H1 (cell line): ENCODE data around the gene ALDOA. TPM values are rescaled to one million over a fixed set of nuclear protein-coding genes. Genes with fewer than 3 reads are reported as not detected.
A peak's percentile ranks its signal among the peaks of the same experiment; 100 is the strongest.

Experiments
- CTCF ChIA-PET: fragments of 300-600 bp; sonication (Branson Sonifier 250); formaldehyde crosslinking; loops from one replicate; lab custom pipeline; 2021; ENCODE audit not compliant: partially characterized antibody; lab: Charles Lee
- POLR2A ChIA-PET: fragments of 300-600 bp; sonication (Branson Sonifier 250); formaldehyde crosslinking; loops from one replicate; lab custom pipeline; 2021; ENCODE audit warnings: inconsistent platforms; ENCODE audit not compliant: partially characterized antibody; lab: Charles Lee
- DNase-seq, 2 experiments: peaks; one replicate each; pipeline versions ENCODE4 v3.0.0 to v3.0.0-alpha.2; 2010 to 2022; ENCODE audit warnings: low spot score in 2 of 2, low read depth in 1 of 2, mixed read lengths in 1 of 2
- FAIRE-seq: peaks from 2 replicates; lab custom pipeline; 2011; peaks lifted over from hg19 to GRCh38; lab: Jason Lieb, UNC
- H2AFZ ChIP-seq: 2 replicates; pipeline ENCODE4 v1.8.1; 2012; ENCODE audit warnings: low read length, inconsistent platforms
- H2AK5ac ChIP-seq: 2 replicates; pipeline ENCODE4 v1.6.1; 2013; ENCODE audit warnings: low read depth, low read length
- H2BK120ac ChIP-seq: replicated peaks from 2 replicates; pipeline ENCODE3; 2013; ENCODE audit warnings: low read depth, low read length, inconsistent platforms
- H2BK12ac ChIP-seq: 2 replicates; pipeline ENCODE4 v1.6.1; 2013; ENCODE audit warnings: low read depth, low read length
- H2BK15ac ChIP-seq: 2 replicates; pipeline ENCODE4 v1.6.1; 2013; ENCODE audit warnings: low read length
- H2BK20ac ChIP-seq: 2 replicates; pipeline ENCODE4 v1.6.1; 2013; ENCODE audit warnings: low read length
- H2BK5ac ChIP-seq: 2 replicates; pipeline ENCODE4 v1.6.1; 2013; ENCODE audit warnings: low read depth, low read length
- H3K14ac ChIP-seq: 2 replicates; pipeline ENCODE4 v1.6.1; 2013; ENCODE audit warnings: inconsistent platforms; ENCODE audit not compliant: insufficient read length
- H3K18ac ChIP-seq: 2 replicates; pipeline ENCODE4 v1.6.1; 2013; ENCODE audit warnings: low read length; ENCODE audit errors: extremely low read depth
- H3K23ac ChIP-seq: 2 replicates; pipeline ENCODE4 v1.6.1; 2013; ENCODE audit warnings: inconsistent platforms; ENCODE audit not compliant: insufficient read length
- H3K23me2 ChIP-seq: 2 replicates; pipeline ENCODE4 v1.6.1; 2013; ENCODE audit warnings: low read depth, low read length
- H3K27ac ChIP-seq: 2 replicates; pipeline ENCODE4 v1.6.1; 2011; ENCODE audit warnings: low read depth, low read length, inconsistent platforms
- H3K27me3 ChIP-seq, 4 experiments: replicated peaks in 1 of 4; 1 replicate in 1 of 4; 2 replicates in 3 of 4; pipeline versions ENCODE4 v1.6.1 to v1.8.1; 2011 to 2013; ENCODE audit warnings: low read length in 3 of 4, mild to moderate bottlenecking in 3 of 4, inconsistent platforms in 2 of 4, mixed read lengths in 2 of 4, moderate library complexity in 1 of 4; ENCODE audit not compliant: control insufficient read depth in 3 of 4, insufficient read depth in 3 of 4; ENCODE audit errors: extremely low read depth in 1 of 4
- H3K36me3 ChIP-seq, 4 experiments: 2 replicates each; pipeline versions ENCODE4 v1.6.1 to v1.8.1; 2011 to 2013; ENCODE audit warnings: mild to moderate bottlenecking in 4 of 4, low read length in 3 of 4, moderate library complexity in 2 of 4, control low read depth in 1 of 4, inconsistent platforms in 1 of 4; ENCODE audit not compliant: insufficient read depth in 4 of 4, control insufficient read depth in 2 of 4
- H3K4ac ChIP-seq: replicated peaks from 2 replicates; pipeline ENCODE3; 2013; ENCODE audit warnings: low read length, low read depth, mixed read lengths, inconsistent platforms; ENCODE audit not compliant: insufficient read length
- H3K4me1 ChIP-seq, 4 experiments: replicated peaks in 1 of 4; 1 replicate in 1 of 4; 2 replicates in 3 of 4; pipeline versions ENCODE4 v1.6.1 to v1.8.1; 2011 to 2013; ENCODE audit warnings: low read length in 3 of 4, inconsistent platforms in 2 of 4, mixed read lengths in 1 of 4; ENCODE audit not compliant: insufficient read depth in 4 of 4, control insufficient read depth in 3 of 4
- H3K4me2 ChIP-seq, 2 experiments: 2 replicates each; pipeline versions ENCODE4 v1.6.1 to v1.8.1; 2011 to 2013; ENCODE audit warnings: low read depth in 2 of 2, low read length in 2 of 2, control low read depth in 1 of 2, inconsistent platforms in 1 of 2, mild to moderate bottlenecking in 1 of 2; ENCODE audit not compliant: insufficient read depth in 1 of 2
- H3K4me3 ChIP-seq, 4 experiments: fragments of 200-600, 300-600 bp in 1 of 4; sonication (generic), shearing (Covaris generic), sonication (Bioruptor Twin) in 1 of 4; 2 replicates each; pipeline versions ENCODE4 v1.5.1 to v1.8.1; 2011 to 2016; ENCODE audit warnings: low read length in 4 of 4, low read depth in 3 of 4, control low read depth in 2 of 4, inconsistent platforms in 2 of 4, mild to moderate bottlenecking in 2 of 4, mixed read lengths in 1 of 4, moderate library complexity in 1 of 4; ENCODE audit not compliant: insufficient read depth in 2 of 4; ENCODE audit errors: extremely low read depth in 1 of 4
- H3K56ac ChIP-seq: replicated peaks from 2 replicates; pipeline ENCODE3; 2013; ENCODE audit warnings: low read depth, mild to moderate bottlenecking, mixed read lengths, low read length, inconsistent platforms; ENCODE audit not compliant: insufficient read length
- H3K79me1 ChIP-seq: 2 replicates; pipeline ENCODE4 v1.6.1; 2013; ENCODE audit warnings: low read depth, low read length, control low read depth
- H3K79me2 ChIP-seq, 2 experiments: 2 replicates each; pipeline versions ENCODE4 v1.6.1 to v1.8.1; 2012 to 2013; ENCODE audit warnings: low read length in 2 of 2, mild to moderate bottlenecking in 2 of 2, inconsistent platforms in 1 of 2; ENCODE audit not compliant: insufficient read depth in 2 of 2, control insufficient read depth in 1 of 2
- H3K9ac ChIP-seq, 4 experiments: replicated peaks in 1 of 4; 1 replicate in 1 of 4; 2 replicates in 3 of 4; pipeline versions ENCODE4 v1.6.1 to v1.8.1; 2011 to 2013; ENCODE audit warnings: low read depth in 3 of 4, low read length in 3 of 4, control low read depth in 2 of 4, mild to moderate bottlenecking in 2 of 4, moderate library complexity in 2 of 4, inconsistent platforms in 1 of 4; ENCODE audit errors: extremely low read depth in 1 of 4
- H3K9me3 ChIP-seq, 2 experiments: 2 replicates each; pipeline versions ENCODE4 v1.6.1 to v1.8.1; 2012 to 2013; ENCODE audit warnings: mild to moderate bottlenecking in 2 of 2, moderate library complexity in 2 of 2, control low read depth in 1 of 2, inconsistent platforms in 1 of 2, low read depth in 1 of 2, low read length in 1 of 2, mixed read lengths in 1 of 2; ENCODE audit not compliant: insufficient read depth in 2 of 2
- H4K20me1 ChIP-seq, 2 experiments: replicated peaks in 1 of 2; 2 replicates each; pipeline versions ENCODE3 to v1.8.1; 2011 to 2013; ENCODE audit warnings: inconsistent platforms in 2 of 2, low read length in 2 of 2, mild to moderate bottlenecking in 1 of 2; ENCODE audit not compliant: insufficient read depth in 2 of 2, control insufficient read depth in 1 of 2
- H4K5ac ChIP-seq: 2 replicates; pipeline ENCODE4 v1.6.1; 2013; ENCODE audit warnings: low read length, low read depth, mixed read lengths, inconsistent platforms; ENCODE audit not compliant: insufficient read length
- H4K8ac ChIP-seq: 2 replicates; pipeline ENCODE4 v1.8.0; 2013; ENCODE audit warnings: mild to moderate bottlenecking, moderate library complexity, low read length, inconsistent platforms; ENCODE audit not compliant: insufficient read depth; ENCODE audit errors: extremely low read depth
- H4K91ac ChIP-seq: replicated peaks from 2 replicates; pipeline ENCODE3; 2013; ENCODE audit warnings: low read length, mixed read lengths, inconsistent platforms; ENCODE audit not compliant: insufficient read length
- CBX8 ChIP-seq: fragments of 300-800, 300-1000 bp; sonication (generic); IDR thresholded peaks from 2 replicates; pipeline ENCODE4 v1.7.1; 2016; ENCODE audit warnings: low read depth, low read length, borderline replicate concordance
- CEBPB ChIP-seq: IDR thresholded peaks from 2 replicates; pipeline ENCODE4 v1.6.1; 2012; ENCODE audit warnings: low read depth, low read length
- CTCF ChIP-seq, 3 experiments: IDR thresholded peaks; 1 replicate in 2 of 3; 2 replicates in 1 of 3; pipeline versions ENCODE4 v1.5.1 to v1.6.1; 2011; ENCODE audit warnings: low read length in 3 of 3, mild to moderate bottlenecking in 3 of 3, inconsistent platforms in 2 of 3, low read depth in 1 of 3, moderate library complexity in 1 of 3; ENCODE audit not compliant: insufficient read depth in 1 of 3; ENCODE audit errors: control extremely low read depth in 1 of 3
- SUZ12 ChIP-seq: fragments of 200-600 bp; sonication (generic); IDR thresholded peaks from 2 replicates; pipeline ENCODE4 v1.6.1; 2012; ENCODE audit warnings: mild to moderate bottlenecking, inconsistent platforms, low read length, moderate library complexity, mixed read lengths
- WGBS, 2 experiments: shearing (Covaris generic) in 1 of 2; methylation state at CpG; one replicate each; pipeline versions ENCODE4 v1.1.6 to v1.1.7; 2013 to 2015; ENCODE audit warnings: low lambda C conversion rate in 2 of 2, mixed read lengths in 2 of 2, inconsistent platforms in 1 of 2, low coverage in 1 of 2, missing lambda C conversion rate in 1 of 2; ENCODE audit not compliant: insufficient replicate concordance in 2 of 2, insufficient coverage in 1 of 2, insufficient read length in 1 of 2; ENCODE audit errors: extremely low coverage in 1 of 2, missing lambda C conversion rate in 1 of 2; 5-methylcytosine and 5-hydroxymethylcytosine counted together
- polyA plus RNA-seq, 7 experiments: library from polyadenylated mRNA; depleted of rRNA in 3 of 7; stranded (reverse) in 5 of 7; unstranded in 2 of 7; fragments of >200 nt in 5 of 7; fragments of 200-250 nt in 2 of 7; gene quantifications; 1 replicate in 5 of 7; 2 replicates in 1 of 7; 4 replicates in 1 of 7; pipeline versions ENCODE4 v1.2.1 to v1.2.3, GENCODE V29; 2011 to 2013; ENCODE audit warnings: missing spikeins in 2 of 7, mixed read lengths in 2 of 7
- total RNA-seq: library from RNA; stranded (reverse); fragmentation: NEBNext Ultra II Directional; extraction: Animal tissue kit (Norgen Biotek cat#: 25700); gene quantifications from 2 replicates; pipeline ENCODE4 v1.2.1, GENCODE V29; 2021

Gene ALDOA
- total and polyA plus RNA-seq, 2 of the 8 experiments (the other 6 are each of a cell fraction or from before 2014, with no cell fraction given): 1,072 to 1,083 TPM

- peak overlapping the region; percentile 62 for H3K56ac ChIP-seq
- H4K8ac ChIP-seq: peak overlapping the region; percentile 82; the same call in 1 of the 2 replicates
- peaks cover 0 to 19% (median 10%) of the 10 kb centered on the region in 4 experiments; a peak in 6 of 7 replicates for H3K4me1 ChIP-seq
- H3K4ac ChIP-seq: peak overlapping the region; percentile 64
- peak overlapping the region; percentile 75; the same call in 1 of the 2 replicates for H2BK12ac ChIP-seq
- H3K9me3 ChIP-seq: no peaks in the 10 kb centered on the region
- peak overlapping the region; percentile 83 for H2BK5ac ChIP-seq
- DNase-seq (no peak), FAIRE-seq (no peak)
- H3K9ac ChIP-seq: peak overlapping the region; percentile 54 to 73 (median 72)
- H3K18ac ChIP-seq: peak overlapping the region; percentile 60
- H3K14ac ChIP-seq: no peak overlapping the region
- H2BK120ac ChIP-seq: peak overlapping the region; percentile 89
- H2BK20ac ChIP-seq: 0 out of 2 replicates have a peak overlapping the region, but pooled peaks have one; percentile 32
- H2BK15ac ChIP-seq: peak overlapping the region; percentile 72; the same call in 1 of the 2 replicates
- no peak overlapping the region for H3K23ac ChIP-seq
- H2AFZ ChIP-seq: no peak overlapping the region
- no peak overlapping the region for H4K5ac ChIP-seq
- no peak overlapping the region for H2AK5ac ChIP-seq
- peak overlapping the region; percentile 82 for H4K91ac ChIP-seq
- ChIA-PET POLR2A (interaction anchor here (0.9 to 14.0 kb wide), 4 partner anchors 13 to 505 kb away, joined by 3 to 353 read pairs (median 86); partner anchors contain the start of genes ALDOA, GDPD3 and PPP4C), CTCF (interaction anchor here (0.7 to 1.7 kb wide), 2 partner anchors 13 to 40 kb away, joined by 3 to 6 read pairs; no protein-coding TSS in a partner anchor)
- H3K23me2 ChIP-seq: peaks cover 29% of the 10 kb centered on the region; the same call in 1 of the 2 replicates
- peak overlapping the region; percentile 46 to 61 (median 50) for H3K4me3 ChIP-seq
- peaks cover 11 to 41% of the 10 kb centered on the region in 2 experiments for H3K79me2 ChIP-seq
- H4K20me1 ChIP-seq: peaks cover 0 to 14% of the 10 kb centered on the region in 2 experiments
- H3K4me2 ChIP-seq: peak overlapping the region; percentile 56 to 93
- 0 out of 7 replicates have a peak, but pooled peaks cover 0 to 3% (median 0%) of the 10 kb centered on the region in 4 experiments for H3K27me3 ChIP-seq
- peak overlapping the region; percentile 81 for H3K27ac ChIP-seq
- WGBS, 2 experiments: 56% methylated on average over 32 of the region's 47 CpGs; no CpG with 5 or more reads in 1 of the 2 experiments
- H3K36me3 ChIP-seq: no peaks in the 10 kb centered on the region
- H3K79me1 ChIP-seq: peaks cover 3% of the 10 kb centered on the region; the same call in 1 of the 2 replicates
- TF ChIP-seq CTCF (IDR thresholded peaks at IDR 0.05; ENCODE audit: control extremely low read depth in 1 of 3, insufficient read depth in 1 of 3, low read depth in 1 of 3, low read length in 3 of 3) (no peak), CEBPB (no peak), CBX8 (no peak), SUZ12 (no peak)
These were observed 29.9 kb downstream of the ALDOA start for GRCh38 chr16:30095166-30096078.
